Cardiac fibroblast (primary cell): Measurements from ENCODE around the gene PDIA4.
A peak's percentile ranks its signal among the peaks of the same experiment; 100 is the strongest.

Source experiments
- DNase-seq, 2 donors: peaks; one replicate each; pipeline versions ENCODE4 v3.0.0 to v3.0.0-alpha.2; 2010; ENCODE audit warnings: low read depth in 2 of 2
- H3K4me3 ChIP-seq, 2 donors: replicated peaks in 1 of 2; 1 replicate in 1 of 2; 2 replicates in 1 of 2; pipeline ENCODE4 v1.5.1; 2011; ENCODE audit warnings: low read depth in 2 of 2, low read length in 2 of 2, mild to moderate bottlenecking in 2 of 2, moderate library complexity in 1 of 2
- CTCF ChIP-seq: IDR thresholded peaks from one replicate; pipeline ENCODE4 v1.5.1; 2011; ENCODE audit warnings: low read depth, mild to moderate bottlenecking, low read length, inconsistent platforms

The PDIA4 gene

GRCh38 chr7:148972375-148972774 is 55.9 kb downstream of the PDIA4 start:
- DNase-seq, result no peak
- TF ChIP-seq CTCF, result no peak
- H3K4me3 ChIP-seq, result no peak overlapping the region

GRCh38 chr7:148967602-148968001 is 60.7 kb downstream of the PDIA4 start:
- TF ChIP-seq CTCF, result no peak
- DNase-seq, result no peak
- H3K4me3 ChIP-seq, result no peak overlapping the region

- no peak for TF ChIP-seq CTCF
- H3K4me3 ChIP-seq, result peak overlapping the region in 1 of 2 donors; percentile 42
These were observed 61.3 kb downstream of the PDIA4 start for GRCh38 chr7:148967032-148967372.

GRCh38 chr7:148964483-148965267 is 63.6 kb downstream of the PDIA4 start:
- peak in 1 of 2 donors; percentile 13 for DNase-seq
- no peak for TF ChIP-seq CTCF
- H3K4me3 ChIP-seq, result peak overlapping the region in 1 of 2 donors; percentile 65

More at GRCh38 chr7:148967032-148967372, 61.3 kb downstream of the PDIA4 start:
- no peak for DNase-seq

GRCh38 chr7:148963583-148964482 is 64.5 kb downstream of the PDIA4 start:
- no peak for TF ChIP-seq CTCF
- peak; percentile 18 to 28 for DNase-seq
- peak overlapping the region; percentile 11 to 65 for H3K4me3 ChIP-seq

- peak; percentile 82 to 84 for DNase-seq
- TF ChIP-seq CTCF, result peak; percentile 75
- H3K4me3 ChIP-seq, result peak overlapping the region; percentile 53 to 65
These were observed 65.3 kb downstream of the PDIA4 start for GRCh38 chr7:148962823-148963582.
